GM12865 (cell line): ENCODE results near the gene LHX1.

Source experiments
- DNase-seq: peaks from one replicate; pipeline ENCODE4 v3.0.0; 2010; ENCODE audit warnings: low read depth
- H3K4me3 ChIP-seq: 2 replicates; pipeline ENCODE4 v1.5.1; 2011; ENCODE audit warnings: mild to moderate bottlenecking, low read depth, low read length, control low read depth
- CTCF ChIP-seq: IDR thresholded peaks from 2 replicates; pipeline ENCODE4 v1.5.1; 2011; ENCODE audit warnings: low read length, control low read depth, low read depth, inconsistent platforms; ENCODE audit not compliant: insufficient read depth; ENCODE audit errors: missing control alignments

Gene LHX1

GRCh38 chr17:36894925-36895324, 42.4 kb upstream of the LHX1 start:
- no peak overlapping the region for H3K4me3 ChIP-seq
- no peak for TF ChIP-seq CTCF
- DNase-seq: no peak

DNA sequence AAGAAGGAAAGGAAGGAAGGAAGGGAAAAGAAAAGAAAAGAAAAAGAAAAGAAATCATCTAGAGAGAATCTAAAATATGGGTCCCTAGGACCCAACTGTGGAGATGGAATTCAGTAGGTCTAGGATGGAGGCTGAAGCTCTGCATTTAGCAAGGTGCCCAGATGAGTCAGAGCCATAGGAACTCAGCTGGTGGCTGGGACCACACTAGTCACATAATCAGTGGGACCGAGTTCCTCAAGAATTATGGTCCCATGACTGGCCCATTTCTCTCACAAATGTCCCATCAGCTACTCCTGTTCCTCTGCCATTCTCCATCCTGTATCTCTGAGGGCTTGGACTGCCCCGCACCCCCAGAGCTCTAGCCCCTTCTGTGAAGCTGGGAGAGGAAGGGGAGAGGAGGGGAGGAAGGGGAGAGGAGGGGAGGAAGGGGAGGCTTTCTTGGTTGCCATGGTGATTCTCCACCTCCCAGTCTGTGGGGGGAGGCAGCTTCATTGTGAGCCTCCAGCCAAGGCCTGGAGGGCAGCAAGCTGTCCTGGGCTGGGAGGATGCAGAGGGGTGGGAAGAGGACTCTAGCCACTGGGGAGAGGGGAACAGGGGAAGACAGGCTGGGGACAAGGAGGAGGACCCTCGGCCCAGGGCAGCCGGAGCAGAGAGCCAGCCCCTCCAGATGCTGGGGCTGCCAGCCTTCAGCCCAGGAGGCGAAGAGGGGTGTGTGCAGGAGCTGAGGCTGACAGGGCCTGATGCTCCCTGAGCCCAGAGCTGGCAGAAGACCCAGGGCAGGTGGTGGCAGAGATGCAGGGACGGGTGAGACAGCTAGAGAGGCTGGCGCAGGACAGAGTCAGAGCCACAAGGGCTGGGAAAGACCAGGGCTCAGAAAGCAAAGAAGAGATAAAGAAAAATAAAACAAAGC, 37.8 kb upstream of the LHX1 start:
- DNase-seq: no peak
- TF ChIP-seq CTCF: no peak
- no peak overlapping the region for H3K4me3 ChIP-seq

GRCh38 chr17:36900160-36900512, 37.1 kb upstream of the LHX1 start:
- no peak for DNase-seq
- H3K4me3 ChIP-seq: no peak overlapping the region
- no peak for TF ChIP-seq CTCF

DNA sequence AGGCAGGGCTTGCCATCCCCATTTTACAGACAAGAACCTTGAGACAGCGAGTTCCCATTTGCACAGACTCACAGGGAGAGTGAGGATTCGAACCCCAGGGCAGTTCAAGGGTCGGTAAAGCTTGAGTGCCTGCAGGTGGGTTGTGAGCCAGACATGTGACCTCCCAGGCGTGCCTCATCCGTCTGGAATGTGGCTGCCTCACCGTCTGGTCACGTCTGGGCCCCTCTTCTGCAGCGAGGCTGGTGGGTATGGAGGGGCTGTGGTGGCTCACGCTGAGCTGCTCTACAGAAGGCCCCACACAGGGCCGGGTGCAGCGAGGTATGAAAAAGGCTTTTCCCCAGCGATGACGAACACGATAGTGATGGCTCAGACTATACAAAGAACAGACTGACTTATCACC, 35.8 kb upstream of the LHX1 start:
- no peak overlapping the region for H3K4me3 ChIP-seq
- TF ChIP-seq CTCF: no peak
- DNase-seq: no peak

DNA sequence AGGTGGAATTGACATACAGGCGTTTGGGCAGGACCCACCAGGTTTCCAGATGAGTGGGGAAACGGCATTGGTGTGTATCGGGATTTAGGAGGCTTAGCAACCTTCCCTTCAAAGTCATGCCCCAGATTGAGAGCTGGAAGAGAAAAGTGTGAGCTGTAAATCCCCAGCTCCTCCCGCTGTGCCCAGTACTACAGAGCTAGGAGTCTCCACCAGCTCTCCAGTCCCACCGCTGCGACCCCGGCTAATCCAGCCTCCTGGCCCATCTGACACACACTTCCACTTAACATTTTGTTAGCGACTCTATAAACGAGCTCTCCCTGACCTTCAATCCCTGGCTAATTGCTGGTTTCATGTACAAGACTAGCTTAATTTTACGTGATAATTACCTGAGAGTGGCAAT, 29.9 kb upstream of the LHX1 start:
- no peak for DNase-seq
- no peak for TF ChIP-seq CTCF
- no peak overlapping the region for H3K4me3 ChIP-seq

- H3K4me3 ChIP-seq: no peak overlapping the region
- no peak for DNase-seq
- no peak for TF ChIP-seq CTCF
Measured at GRCh38 chr17:36910513-36910912, 26.8 kb upstream of the LHX1 start.

GRCh38 chr17:36911001-36911400, 26.3 kb upstream of the LHX1 start:
- no peak overlapping the region for H3K4me3 ChIP-seq
- no peak for TF ChIP-seq CTCF
- no peak for DNase-seq
